K562 (cell line): ENCODE measurements around the gene CFAP92. TPM values are rescaled to one million over a fixed set of nuclear protein-coding genes. Genes with fewer than 3 reads are reported as not detected.

Experiments used
- CBX3 ChIP-seq, 2 experiments: IDR thresholded peaks; 1 replicate in 1 of 2; 2 replicates in 1 of 2; pipeline ENCODE4 v1.6.1; 2012; ENCODE audit warnings: inconsistent platforms in 2 of 2, low read length in 2 of 2, borderline replicate concordance in 1 of 2, control low read depth in 1 of 2
- CREB5 ChIP-seq: fragments of 250-450 bp; sonication (Bioruptor Pico); IDR thresholded peaks from 2 replicates; pipeline ENCODE4 v1.5.0; 2020; ENCODE audit warnings: mild to moderate bottlenecking
- FOXJ2 ChIP-seq: fragments of 200-800 bp; sonication (Bioruptor generic); IDR thresholded peaks from 2 replicates; pipeline ENCODE4 v1.6.1; 2016; ENCODE audit warnings: missing genetic modification characterization, missing compliant biosample characterization
- FOXP1 ChIP-seq: sonication (generic); formaldehyde crosslinking; IDR thresholded peaks from 2 replicates; pipeline ENCODE4 v1.8.0; 2022; ENCODE audit warnings: mild to moderate bottlenecking, missing genetic modification reagents
- JUNB ChIP-seq: fragments of 450-650 bp; formaldehyde crosslinking; conservative IDR thresholded peaks from 2 replicates; pipeline ENCODE4 v1.4.0; 2020; ENCODE audit warnings: mild to moderate bottlenecking
- MAZ ChIP-seq, 2 experiments: fragments of 450-650 bp in 1 of 2; sonication (generic) in 1 of 2; formaldehyde crosslinking; IDR thresholded peaks in 1 of 2; conservative IDR thresholded peaks in 1 of 2; 2 replicates each; pipeline versions ENCODE4 v1.4.0 to v1.5.0; 2020; ENCODE audit warnings: mild to moderate bottlenecking in 1 of 2, missing genetic modification reagents in 1 of 2
- NR4A1 ChIP-seq, 2 experiments: fragments of 250-450 bp in 1 of 2; fragments of 450-650 bp in 1 of 2; sonication (Bioruptor Pico) in 1 of 2; IDR thresholded peaks; 2 replicates each; pipeline versions ENCODE4 v1.4.0 to v1.6.1; 2016 to 2020; ENCODE audit warnings: mild to moderate bottlenecking in 2 of 2, missing compliant biosample characterization in 1 of 2, missing genetic modification characterization in 1 of 2, moderate library complexity in 1 of 2
- POU5F1 ChIP-seq: fragments of 150-350 bp; IDR thresholded peaks from 2 replicates; pipeline ENCODE4 v1.6.1; 2014; ENCODE audit warnings: borderline replicate concordance, low read length, low read depth, mild to moderate bottlenecking; ENCODE audit not compliant: partially characterized antibody
- RFX7 ChIP-seq: fragments of 250-450 bp; sonication (Bioruptor Pico); IDR thresholded peaks from 2 replicates; pipeline ENCODE4 v1.5.1; 2021; ENCODE audit warnings: mild to moderate bottlenecking
- SAP30 ChIP-seq: fragments of 200-600 bp; sonication (generic); IDR thresholded peaks from 2 replicates; pipeline ENCODE4 v1.6.1; 2012; ENCODE audit warnings: borderline replicate concordance, low read depth, mild to moderate bottlenecking, moderate library complexity, low read length, control low read depth, inconsistent platforms; ENCODE audit not compliant: insufficient read depth, poor library complexity, severe bottlenecking
- SP1 ChIP-seq: sonication (generic); formaldehyde crosslinking; IDR thresholded peaks from 2 replicates; pipeline ENCODE4 v1.8.1; 2022; ENCODE audit warnings: mild to moderate bottlenecking, missing genetic modification reagents
- SREBF2 ChIP-seq: sonication (generic); formaldehyde crosslinking; IDR thresholded peaks from 2 replicates; pipeline ENCODE4 v1.4.0; 2020; ENCODE audit warnings: mild to moderate bottlenecking, missing genetic modification reagents
- TAF7 ChIP-seq: fragments of 450-650 bp; IDR thresholded peaks from 2 replicates; pipeline ENCODE4 v1.6.1; 2016; ENCODE audit warnings: missing genetic modification characterization, missing compliant biosample characterization
- TCF7L2 ChIP-seq: fragments of 150-350 bp; IDR thresholded peaks from 2 replicates; pipeline ENCODE4 v1.6.1; 2016; ENCODE audit warnings: low read depth, mild to moderate bottlenecking, low read length, moderate library complexity
- TEAD4 ChIP-seq, 2 experiments: sonication (generic) in 1 of 2; formaldehyde crosslinking in 1 of 2; IDR thresholded peaks; 2 replicates each; pipeline versions ENCODE4 v1.6.1 to v1.8.0; 2012 to 2022; ENCODE audit warnings: borderline replicate concordance in 1 of 2, inconsistent platforms in 1 of 2, low read length in 1 of 2, mild to moderate bottlenecking in 1 of 2, missing genetic modification reagents in 1 of 2
- THRA ChIP-seq: fragments of 450-650 bp; IDR thresholded peaks from 2 replicates; pipeline ENCODE4 v1.6.1; 2017; ENCODE audit warnings: mild to moderate bottlenecking, moderate library complexity
- ZBTB12 ChIP-seq: fragments of 250-450 bp; sonication (Bioruptor Pico); IDR thresholded peaks from 2 replicates; pipeline ENCODE4 v1.4.0; 2020
- ZFP36 ChIP-seq: fragments of 150-350 bp; IDR thresholded peaks from 2 replicates; pipeline ENCODE4 v1.6.1; 2018; ENCODE audit warnings: low read length, low read depth; ENCODE audit not compliant: partially characterized antibody
- ZKSCAN3 ChIP-seq: fragments of 250-450 bp; sonication (Bioruptor Pico); IDR thresholded peaks from 2 replicates; pipeline ENCODE4 v1.4.0; 2020
- ZNF197 ChIP-seq: fragments of 200-800 bp; sonication (Bioruptor generic); IDR thresholded peaks from 2 replicates; pipeline ENCODE4 v1.6.1; 2016; ENCODE audit warnings: low read depth, missing genetic modification characterization, missing compliant biosample characterization
- ZNF431 ChIP-seq: sonication (generic); formaldehyde crosslinking; IDR thresholded peaks from 2 replicates; pipeline ENCODE4 v1.8.0; 2022; ENCODE audit warnings: mild to moderate bottlenecking, missing genetic modification reagents
- polyA plus RNA-seq, 8 experiments: library from polyadenylated mRNA; depleted of rRNA in 4 of 8; stranded (reverse) in 5 of 8; unstranded in 3 of 8; fragments of >200 nt; fragmentation: Nextera tagmentation in 2 of 8; fragmentation: Illumina TruSeq in 1 of 8; extraction: Ambion mirVana in 2 of 8; extraction: Trizol in 1 of 8; gene quantifications; 2 replicates each; pipeline versions ENCODE4 v1.2.1 to v1.2.3, GENCODE V29; 2011 to 2014; ENCODE audit warnings: inconsistent platforms in 1 of 8, missing spikeins in 1 of 8
- total RNA-seq, 7 experiments: library from RNA; depleted of rRNA in 6 of 7; stranded (reverse); fragments of >200 nt in 6 of 7; fragmentation: Illumina TruSeq in 2 of 7; extraction: Trizol in 2 of 7; gene quantifications; 2 replicates each; pipeline versions ENCODE4 v1.2.1 to v1.2.3, GENCODE V29; 2011 to 2021; ENCODE audit warnings: low replicate concordance in 1 of 7

The CFAP92 gene
- total and polyA plus RNA-seq, 9 of the 15 experiments (the other 6 are each of a cell fraction or from before 2014, with no cell fraction given): 0.06 to 0.62 (median 0.36) TPM

GRCh38 chr3:128879125-128879969 lies 114.5 kb downstream of the CFAP92 start, which contains the start of gene ACAD9 (continued):
- TF ChIP-seq TAF7 (0 out of 2 replicates have a peak, but pooled peaks have one; percentile 37), MAZ (CRISPR knock-in tag; conservative IDR thresholded peaks at IDR 0.05 in 1 of 2, IDR thresholded peaks at IDR 0.05 in 1 of 2) (peak in 1 of 2 experiments; percentile 76; a peak in 3 of 4 replicates), CBX3 (IDR thresholded peaks at IDR 0.05; ENCODE audit: borderline replicate concordance in 1 of 2, low read length in 2 of 2) (peak in 1 of 2 experiments; percentile 62; a peak in 1 of 3 replicates), ZBTB12 (CRISPR knock-in tag) (peak; percentile 98), NR4A1 (CRISPR knock-in tag; IDR thresholded peaks at IDR 0.05) (no peak), NR4A1 (tag; IDR thresholded peaks at IDR 0.05) (peak; percentile 37; the same call in 1 of the 2 replicates), POU5F1 (no peak), TCF7L2 (no peak), THRA (no peak), FOXP1 (CRISPR knock-in tag) (peak; percentile 79; the same call in 1 of the 2 replicates), CREB5 (CRISPR knock-in tag) (no peak), JUNB (CRISPR knock-in tag) (peak; percentile 88), RFX7 (CRISPR knock-in tag) (no peak), ZNF197 (CRISPR knock-in tag) (no peak), ZKSCAN3 (CRISPR knock-in tag) (no peak), SAP30 (peak; percentile 71), TEAD4 (IDR thresholded peaks at IDR 0.05; ENCODE audit: low read length) (peak; percentile 14; the same call in 1 of the 2 replicates), TEAD4 (CRISPR knock-in tag; IDR thresholded peaks at IDR 0.05; ENCODE audit: borderline replicate concordance) (no peak), ZNF431 (CRISPR knock-in tag) (peak; percentile 61; the same call in 1 of the 2 replicates), FOXJ2 (tag) (no peak), SP1 (peak; percentile 74; the same call in 1 of the 2 replicates), SREBF2 (no peak), ZFP36 (no peak)
